GM12892 (cell line): ENCODE results near the gene ATP6V1G3.
"Not testable (repeated sequence)": the region's sequence is repeated elsewhere in the genome, so short reads cannot be mapped to it uniquely, and the experiment has no call there.

Experiments used
- POLR2A ChIP-seq: IDR thresholded peaks from 2 replicates; pipeline ENCODE4 v1.6.1; 2011; ENCODE audit warnings: low read depth, low read length, control low read depth
- POLR2AphosphoS5 ChIP-seq: IDR thresholded peaks from 2 replicates; pipeline ENCODE4 v1.6.1; 2011; ENCODE audit warnings: low read depth, low read length, control low read depth
- TAF1 ChIP-seq: IDR thresholded peaks from 2 replicates; pipeline ENCODE4 v1.6.1; 2011; ENCODE audit warnings: low read depth, mild to moderate bottlenecking, control low read depth, low read length, borderline replicate concordance

GRCh38 chr1:198477354-198477753, 63.1 kb downstream of the ATP6V1G3 start:
- TF ChIP-seq TAF1, POLR2A, POLR2AphosphoS5: not testable (repeated sequence)
